Esophagus muscularis mucosa (tissue), 4 donors: ENCODE data around the gene EYA2. TPM values are rescaled to one million over a fixed set of nuclear protein-coding genes. Genes with fewer than 3 reads are reported as not detected.

Experiments used
- DNase-seq: peaks from one replicate; pipeline ENCODE4 v3.0.0-alpha.2; 2017; ENCODE audit errors: extremely low spot score
- H3K27ac ChIP-seq, 4 donors: fragments of 200-600 bp; sonication (generic); replicated peaks in 1 of 4; 1 replicate in 3 of 4; 2 replicates in 1 of 4; pipeline ENCODE4 v1.5.1; 2016 to 2019; ENCODE audit warnings: mild to moderate bottlenecking in 1 of 4
- H3K27me3 ChIP-seq, 4 donors: fragments of 200-600 bp; sonication (generic); one replicate each; pipeline versions ENCODE4 v1.5.1 to v1.6.0; 2016 to 2019
- H3K36me3 ChIP-seq, 4 donors: fragments of 200-600 bp; sonication (generic); one replicate each; pipeline ENCODE4 v1.5.1; 2016 to 2019
- H3K4me1 ChIP-seq, 4 donors: fragments of 200-600 bp; sonication (generic); one replicate each; pipeline ENCODE4 v1.5.1; 2016 to 2019
- H3K4me3 ChIP-seq, 4 donors: fragments of 200-600 bp; sonication (generic); 1 replicate in 2 of 4; 2 replicates in 2 of 4; pipeline ENCODE4 v1.5.1; 2016 to 2019; ENCODE audit warnings: mild to moderate bottlenecking in 4 of 4, moderate library complexity in 1 of 4
- H3K9me3 ChIP-seq, 4 donors: fragments of 200-600 bp; sonication (generic); 1 replicate in 3 of 4; 2 replicates in 1 of 4; pipeline ENCODE4 v1.5.1; 2016 to 2019
- CTCF ChIP-seq, 3 experiments: fragments of 200-600 bp in 2 of 3; fragments of 450-650 bp in 1 of 3; sonication (generic) in 2 of 3; IDR thresholded peaks; one replicate each; pipeline ENCODE4 v1.5.1; 2017 to 2019; ENCODE audit warnings: antibody characterized with exemption in 3 of 3, mild to moderate bottlenecking in 2 of 3, moderate library complexity in 1 of 3
- EP300 ChIP-seq: sonication (generic); formaldehyde crosslinking; IDR thresholded peaks from one replicate; pipeline ENCODE4 v1.6.1; 2017; ENCODE audit warnings: antibody characterized with exemption
- POLR2A ChIP-seq: fragments of 450-650 bp; IDR thresholded peaks from one replicate; pipeline ENCODE4 v1.6.1; 2017; ENCODE audit warnings: antibody characterized with exemption, moderate library complexity, mild to moderate bottlenecking, low read depth
- POLR2AphosphoS5 ChIP-seq, 2 donors: sonication (generic); formaldehyde crosslinking; IDR thresholded peaks; one replicate each; pipeline ENCODE4 v1.6.1; 2017; ENCODE audit warnings: antibody characterized with exemption in 2 of 2
- WGBS: methylation state at CpG from one replicate; pipeline ENCODE4 v1.1.5; 2018; 5-methylcytosine and 5-hydroxymethylcytosine counted together
- intact Hi-C: fragments of 100-400 bp; cut with DNase I; formaldehyde crosslinking; loops from one replicate; pipeline ENCODE4 v1.15.1; 2023
- total RNA-seq, 4 donors: library from RNA; depleted of rRNA; stranded (reverse); fragments of >200 nt; gene quantifications; one replicate each; pipeline versions ENCODE4 v1.1.0 to v1.2.1, GENCODE V29; 2016

The EYA2 gene
- total RNA-seq, 4 donors from 2014 or later = 1.2 to 5.9 (median 4.2) TPM

- intact Hi-C loops = no loop called here
- DNase-seq = no peak
- no peak overlapping the region for H3K27ac ChIP-seq
- TF ChIP-seq EP300 (no peak), POLR2A (no peak), CTCF (IDR thresholded peaks at IDR 0.05) (no peak), POLR2AphosphoS5 (IDR thresholded peaks at IDR 0.05) (no peak)
- peaks cover 0 to 4% (median 2%) of the 10 kb centered on the region in 4 donors for H3K4me1 ChIP-seq
- no peaks in the 10 kb centered on the region for H3K27me3 ChIP-seq
- 84% methylated on average over 7 of the region's 7 CpGs for WGBS
- H3K4me3 ChIP-seq = no peak overlapping the region
- H3K9me3 ChIP-seq = peaks cover 0 to 16% (median 12%) of the 10 kb centered on the region in 4 donors
- no peaks in the 10 kb centered on the region for H3K36me3 ChIP-seq
Observed at GRCh38 chr20:47106786-47107185, 212.1 kb downstream of the EYA2 start.

GRCh38 chr20:47108994-47109393 lies 214.4 kb downstream of the EYA2 start:
- no peak for DNase-seq
- Histone ChIP-seq H3K27ac (no peak overlapping the region), H3K36me3 (no peaks in the 10 kb centered on the region), H3K27me3 (no peaks in the 10 kb centered on the region), H3K9me3 (peaks cover 0 to 16% (median 10%) of the 10 kb centered on the region in 4 donors), H3K4me1 (no peaks in the 10 kb centered on the region), H3K4me3 (no peak overlapping the region)
- 87% methylated on average over 3 of the region's 3 CpGs for WGBS
- intact Hi-C loops = no loop called here
- TF ChIP-seq EP300 (no peak), CTCF (IDR thresholded peaks at IDR 0.05) (no peak), POLR2A (no peak), POLR2AphosphoS5 (IDR thresholded peaks at IDR 0.05) (no peak)

GRCh38 chr20:47110819-47111218 lies 216.2 kb downstream of the EYA2 start:
- 100% methylated on average over 1 of the region's 1 CpG for WGBS
- intact Hi-C loops = no loop called here

GRCh38 chr20:47111576-47111975 lies 216.9 kb downstream of the EYA2 start:
- Histone ChIP-seq H3K27ac (no peak overlapping the region), H3K27me3 (no peaks in the 10 kb centered on the region), H3K36me3 (no peaks in the 10 kb centered on the region), H3K4me3 (no peak overlapping the region), H3K4me1 (no peaks in the 10 kb centered on the region), H3K9me3 (peaks cover 0 to 16% (median 10%) of the 10 kb centered on the region in 4 donors)
- intact Hi-C loops = no loop called here
- no peak for DNase-seq
- WGBS = 71% methylated on average over 5 of the region's 5 CpGs
- no peak for TF ChIP-seq EP300
- no peak for TF ChIP-seq POLR2AphosphoS5 (IDR thresholded peaks at IDR 0.05)
- no peak for TF ChIP-seq CTCF (IDR thresholded peaks at IDR 0.05)
- no peak for TF ChIP-seq POLR2A

More at GRCh38 chr20:47110819-47111218, 216.2 kb downstream of the EYA2 start:
- Histone ChIP-seq H3K4me3 (no peak overlapping the region), H3K4me1 (no peaks in the 10 kb centered on the region), H3K27me3 (no peaks in the 10 kb centered on the region), H3K27ac (no peak overlapping the region), H3K9me3 (peaks cover 0 to 16% (median 10%) of the 10 kb centered on the region in 4 donors), H3K36me3 (no peaks in the 10 kb centered on the region)
- DNase-seq = no peak
- TF ChIP-seq POLR2A = no peak

- WGBS = 78% methylated on average over 3 of the region's 5 CpGs
- H3K36me3 ChIP-seq = no peaks in the 10 kb centered on the region
- no peak overlapping the region for H3K4me3 ChIP-seq
- no peak overlapping the region for H3K27ac ChIP-seq
- intact Hi-C loops = no loop called here
- no peak for DNase-seq
- TF ChIP-seq CTCF (IDR thresholded peaks at IDR 0.05) (no peak), POLR2A (no peak), POLR2AphosphoS5 (IDR thresholded peaks at IDR 0.05) (no peak), EP300 (no peak)
- H3K27me3 ChIP-seq = no peaks in the 10 kb centered on the region
- peaks cover 0 to 16% (median 10%) of the 10 kb centered on the region in 4 donors for H3K9me3 ChIP-seq
- H3K4me1 ChIP-seq = peaks cover 12 to 19% (median 17%) of the 10 kb centered on the region in 4 donors
Observed at GRCh38 chr20:47113362-47114109, 218.9 kb downstream of the EYA2 start.
